RKO (cell line): ENCODE data around the gene RGPD6.
"Not testable (repeated sequence)": the region's sequence is repeated elsewhere in the genome, so short reads cannot be mapped to it uniquely, and the experiment has no call there.

ENCODE experiments used
- DNase-seq: peaks from one replicate; pipeline ENCODE4 v3.0.0-alpha.2; 2016; ENCODE audit warnings: low spot score

RGPD6 gene

GRCh38 chr2:110481200-110481599 lies 95.8 kb downstream of the RGPD6 start:
- DNase-seq, result not testable (repeated sequence)

GRCh38 chr2:110480084-110480483 lies 96.9 kb downstream of the RGPD6 start:
- DNase-seq, result not testable (repeated sequence)

- DNase-seq, result not testable (repeated sequence)
Measured at GRCh38 chr2:110477370-110477769, 99.7 kb downstream of the RGPD6 start.

GRCh38 chr2:110476952-110477351 lies 100.1 kb downstream of the RGPD6 start:
- not testable (repeated sequence) for DNase-seq

GRCh38 chr2:110475627-110476359 lies 101.2 kb downstream of the RGPD6 start:
- not testable (repeated sequence) for DNase-seq

GRCh38 chr2:110474898-110475297 lies 102.1 kb downstream of the RGPD6 start:
- DNase-seq, result not testable (repeated sequence)

- not testable (repeated sequence) for DNase-seq
Measured at GRCh38 chr2:110473059-110473358, 104.0 kb downstream of the RGPD6 start.

GRCh38 chr2:110472171-110473058 lies 104.6 kb downstream of the RGPD6 start, which contains the start of gene LIMS4:
LIMS4 (minus strand) TSS chr2:110472816; CDS start chr2:110472778, 38 bp downstream.
- not testable (repeated sequence) for DNase-seq

- DNase-seq, result not testable (repeated sequence)
Measured at GRCh38 chr2:110468921-110469320, 108.1 kb downstream of the RGPD6 start.

GRCh38 chr2:110465312-110465711 lies 111.7 kb downstream of the RGPD6 start:
- DNase-seq, result not testable (repeated sequence)
